Hematopoietic multipotent progenitor cell treated with erythropoietin and hydrocortisone succinate and interleukin-3 and kit ligand, for 17 days (in vitro differentiated cells): ENCODE data around the gene CCDC106.
A peak's percentile ranks its signal among the peaks of the same experiment; 100 is the strongest.

Source experiments
- DNase-seq: peaks from one replicate; pipeline ENCODE4 v3.0.0-alpha.2; 2015; ENCODE audit warnings: low spot score

Gene CCDC106

GRCh38 chr19:55652311-55653128, 4.5 kb downstream of the CCDC106 start:
- no peak for DNase-seq

GRCh38 chr19:55653651-55654322, 5.8 kb downstream of the CCDC106 start:
- DNase-seq: peak; percentile 100

- DNase-seq: peak; percentile 98
Observed at GRCh38 chr19:55654323-55654867, 6.4 kb downstream of the CCDC106 start.

- peak; percentile 81 for DNase-seq
Observed at GRCh38 chr19:55654868-55655647, 7.0 kb downstream of the CCDC106 start, which contains the start of gene U2AF2. Gene U2AF2 (plus strand): TSS chr19:55655035. CDS start chr19:55655105, 70 bp downstream.

- DNase-seq: no peak
Observed at GRCh38 chr19:55655648-55656040, 7.6 kb downstream of the CCDC106 start.

- DNase-seq: no peak
Observed at GRCh38 chr19:55656552-55656951, 8.5 kb downstream of the CCDC106 start.

GRCh38 chr19:55656988-55657747, 9.2 kb downstream of the CCDC106 start:
- no peak for DNase-seq

GRCh38 chr19:55658846-55659459, 10.9 kb downstream of the CCDC106 start:
- no peak for DNase-seq

GRCh38 chr19:55659822-55660221, 11.8 kb downstream of the CCDC106 start:
- no peak for DNase-seq

GRCh38 chr19:55660404-55660803, 12.4 kb downstream of the CCDC106 start:
- no peak for DNase-seq

GRCh38 chr19:55660991-55661390, 13.0 kb downstream of the CCDC106 start:
- DNase-seq: no peak

- no peak for DNase-seq
Observed at GRCh38 chr19:55661826-55662225, 13.8 kb downstream of the CCDC106 start.

GRCh38 chr19:55663846-55664536, 16.0 kb downstream of the CCDC106 start:
- no peak for DNase-seq

- no peak for DNase-seq
Observed at GRCh38 chr19:55666343-55667005, 18.5 kb downstream of the CCDC106 start.

GRCh38 chr19:55667006-55667381, 19.0 kb downstream of the CCDC106 start:
- no peak for DNase-seq

GRCh38 chr19:55667511-55667910, 19.5 kb downstream of the CCDC106 start:
- DNase-seq: no peak

GRCh38 chr19:55667958-55668357, 19.9 kb downstream of the CCDC106 start:
- DNase-seq: no peak

GRCh38 chr19:55668603-55669348, 20.8 kb downstream of the CCDC106 start:
- no peak for DNase-seq
